GM18873 (cell line): ENCODE data around the gene ADAMTS8.

Experiments used
- ATAC-seq: cut with Tn5 transposase; IDR thresholded peaks from one replicate; pipeline ENCODE4 v1.9.1; 2021; ENCODE audit warnings: mild to moderate bottlenecking, moderate library complexity, moderate number of reproducible peaks; ENCODE audit not compliant: unreplicated experiment, low FRiP score

ADAMTS8 gene

GRCh38 chr11:130403271-130403804, 25.1 kb downstream of the ADAMTS8 start:
- no peak for ATAC-seq

DNA sequence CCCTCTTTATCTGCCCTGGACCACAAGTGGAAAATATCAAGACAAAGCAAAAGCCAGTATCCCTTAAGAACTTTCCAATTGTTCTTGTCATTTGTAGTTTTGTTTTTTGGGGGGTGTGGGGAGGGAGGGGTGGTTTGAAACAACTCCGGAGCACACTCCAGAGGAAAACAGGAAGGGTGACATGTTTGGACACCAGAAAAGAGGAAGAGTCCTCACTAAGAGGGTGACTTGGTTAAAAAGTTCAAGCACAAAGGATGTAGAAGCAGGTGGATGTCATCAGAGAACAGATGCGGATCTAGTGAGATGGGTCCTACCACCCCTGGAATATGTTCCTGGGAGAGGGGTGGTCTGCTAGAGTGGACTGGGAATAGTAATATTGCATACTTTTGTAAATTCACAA, 25.8 kb downstream of the ADAMTS8 start:
- no peak for ATAC-seq

GRCh38 chr11:130400781-130401483, 27.5 kb downstream of the ADAMTS8 start:
- ATAC-seq: no peak

GRCh38 chr11:130399196-130399595, 29.2 kb downstream of the ADAMTS8 start:
- ATAC-seq: no peak

DNA sequence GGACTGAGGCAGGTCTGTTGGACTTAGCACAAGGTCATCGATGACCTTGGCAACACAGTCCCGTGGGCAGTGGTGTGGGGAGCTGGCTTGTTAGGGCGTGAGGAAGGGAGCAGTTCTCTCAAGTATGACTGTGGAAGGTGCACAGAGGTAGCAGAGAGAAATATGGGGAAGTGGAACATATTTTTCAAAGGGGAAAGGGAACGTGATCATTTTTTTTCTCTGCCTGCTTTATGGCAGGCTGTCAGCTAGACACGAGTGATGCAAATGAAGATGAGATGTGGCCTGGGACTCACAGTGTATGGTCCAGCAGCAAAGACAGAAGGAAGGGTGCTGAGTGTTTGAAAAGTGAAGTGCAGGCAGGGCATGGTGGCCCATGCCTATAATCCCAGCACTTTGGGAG, 30.6 kb downstream of the ADAMTS8 start:
- ATAC-seq: no peak

GRCh38 chr11:130396965-130397364, 31.4 kb downstream of the ADAMTS8 start:
- no peak for ATAC-seq

- ATAC-seq: no peak
These were observed 33.8 kb downstream of the ADAMTS8 start for GRCh38 chr11:130394615-130395014.

GRCh38 chr11:130391711-130392110, 36.7 kb downstream of the ADAMTS8 start:
- no peak for ATAC-seq

DNA sequence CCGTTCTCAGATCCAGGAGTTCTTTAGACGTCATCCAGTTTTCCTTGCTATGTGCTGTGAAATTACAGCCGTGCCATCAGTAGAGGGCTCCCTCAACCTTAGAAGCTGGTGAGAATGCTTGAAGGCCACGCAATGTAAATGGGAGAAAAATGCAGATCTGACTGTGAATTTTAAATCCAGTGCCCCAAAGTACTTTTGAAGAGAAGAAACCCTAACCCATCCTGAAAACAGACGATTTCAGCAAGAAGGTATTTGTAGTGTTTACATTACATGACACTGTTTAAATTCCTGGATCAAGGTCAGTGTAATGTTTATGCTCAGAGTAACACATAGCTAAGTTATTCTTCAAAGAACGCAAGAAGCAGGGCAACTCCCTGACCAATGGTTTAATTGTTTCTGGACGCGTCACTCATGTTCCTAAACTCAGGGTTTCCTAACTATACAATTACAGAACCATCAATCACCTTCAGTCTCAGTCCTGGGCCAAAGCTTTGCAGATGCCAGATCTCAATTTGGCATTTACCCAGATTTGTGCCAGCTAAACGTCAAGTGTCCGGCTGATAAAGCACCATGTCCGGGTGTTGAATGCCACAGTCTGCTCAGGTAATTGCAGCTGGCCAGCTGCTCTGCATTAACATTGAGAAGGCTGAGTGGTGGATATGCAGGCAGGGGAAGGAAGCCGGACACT, 38.2 kb downstream of the ADAMTS8 start:
- no peak for ATAC-seq

- ATAC-seq: no peak
These were observed 39.0 kb downstream of the ADAMTS8 start for GRCh38 chr11:130389335-130389935.

GRCh38 chr11:130388607-130389205, 39.7 kb downstream of the ADAMTS8 start:
- ATAC-seq: no peak

DNA sequence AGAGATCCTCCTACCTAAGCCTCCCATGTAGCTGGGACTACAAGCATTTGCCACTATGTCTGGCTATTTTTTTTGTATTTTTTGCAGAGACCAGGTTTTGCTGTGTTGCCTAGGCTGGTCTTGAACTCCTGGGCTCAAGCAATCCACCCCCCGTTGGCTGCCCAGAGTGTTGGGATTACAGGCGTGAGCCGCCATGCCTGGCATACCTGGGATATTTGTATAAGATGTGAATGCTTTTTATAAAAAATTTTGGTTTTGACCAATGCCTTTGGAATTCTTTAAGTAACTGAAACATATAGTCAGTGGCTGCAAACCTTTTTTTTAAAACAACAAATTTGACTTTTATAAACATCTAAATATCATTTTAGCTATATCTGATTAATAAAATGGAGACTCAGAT, 42.4 kb downstream of the ADAMTS8 start:
- no peak for ATAC-seq

GRCh38 chr11:130383344-130384211, 44.8 kb downstream of the ADAMTS8 start:
- ATAC-seq: no peak

DNA sequence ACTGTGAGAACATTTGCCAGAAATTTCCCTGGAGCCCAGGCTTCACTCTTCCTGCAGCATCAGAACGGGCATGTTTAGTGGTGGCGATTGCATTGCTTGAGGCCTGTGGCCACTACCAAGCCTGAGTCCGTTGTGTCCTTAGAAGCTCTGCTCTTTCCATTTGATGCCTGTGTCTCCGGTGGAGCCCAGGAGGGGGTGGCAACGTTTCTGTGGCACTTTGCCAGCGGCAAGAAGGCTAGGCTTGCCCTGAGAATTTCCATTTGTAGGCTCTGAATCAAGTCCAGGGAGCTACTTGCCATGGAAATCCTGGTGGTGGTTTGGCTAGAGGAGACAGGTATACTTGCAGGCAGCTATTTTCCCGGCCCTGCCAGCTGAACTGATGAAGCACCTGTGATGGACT, 47.1 kb downstream of the ADAMTS8 start:
- ATAC-seq: no peak

- no peak for ATAC-seq
These were observed 47.6 kb downstream of the ADAMTS8 start for GRCh38 chr11:130380778-130381177.

- no peak for ATAC-seq
These were observed 49.1 kb downstream of the ADAMTS8 start for GRCh38 chr11:130379276-130379675.

DNA sequence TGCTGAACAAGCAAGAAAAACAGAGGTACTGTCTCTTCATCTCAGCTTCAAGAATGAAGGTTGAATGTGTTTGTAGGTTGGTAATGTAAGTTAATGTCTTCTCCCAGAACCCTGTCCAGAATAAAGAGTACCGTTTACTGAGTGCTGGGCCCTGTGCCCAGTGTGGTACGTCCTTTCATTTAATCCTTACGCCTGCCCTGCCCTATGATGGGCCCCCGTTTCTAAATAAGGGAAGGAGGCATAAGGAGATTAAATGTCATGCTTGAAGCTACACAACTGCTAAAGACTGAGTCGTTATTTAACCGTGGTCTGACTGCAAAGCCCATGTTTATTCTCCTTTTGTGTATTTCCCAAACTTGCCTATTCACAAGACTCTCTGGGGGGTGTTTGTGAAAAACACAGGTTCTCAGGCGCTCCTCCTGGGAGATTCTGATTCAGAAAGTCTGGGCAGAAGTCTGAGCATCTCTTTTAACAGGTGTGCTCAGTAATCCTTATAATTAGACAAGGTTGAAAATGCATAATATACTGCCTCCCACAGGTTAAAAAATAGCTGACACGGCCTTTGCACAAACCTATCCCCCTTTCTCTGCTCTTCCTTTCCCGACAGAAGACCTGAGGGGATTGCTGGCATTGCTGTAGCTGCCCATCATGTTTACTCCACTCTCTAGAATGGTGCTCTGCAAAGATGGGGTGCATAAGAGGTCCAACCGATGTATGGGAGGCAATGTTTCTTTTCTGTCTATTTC, 57.4 kb downstream of the ADAMTS8 start:
- no peak for ATAC-seq

- no peak for ATAC-seq
These were observed 58.7 kb downstream of the ADAMTS8 start for GRCh38 chr11:130369713-130370112.

- ATAC-seq: no peak
These were observed 59.2 kb downstream of the ADAMTS8 start for GRCh38 chr11:130369141-130369691.
